ENCODE measurements around the gene MAN1A1.

- TF ChIP-seq CTCF (IDR thresholded peaks at IDR 0.05) (no peak), POLR2A (IDR thresholded peaks at IDR 0.05) (no peak)
Observed at GRCh38 chr6:119280668-119281067, 68.9 kb downstream of the MAN1A1 start.

Data from thyroid gland (tissue), 4 donors.